SK-N-SH treated with all-trans-retinoic acid at 6 μM for 48 hours (cell line): ENCODE measurements around the gene ADAMTS13.

Experiments
- ATAC-seq: fragments of 200-7000 bp; cut with Tn5 transposase; 3 replicates; pipeline ENCODE4 v1.9.1; 2020; ENCODE audit warnings: mild to moderate bottlenecking, moderate library complexity
- BACH2 ChIP-seq: fragments of 250-450 bp; sonication (Bioruptor Pico); IDR thresholded peaks from 2 replicates; pipeline ENCODE4 v1.9.0; 2021; ENCODE audit warnings: mild to moderate bottlenecking, borderline replicate concordance
- ESRRG ChIP-seq: fragments of 250-450 bp; sonication (Bioruptor Pico); IDR thresholded peaks from 2 replicates; pipeline ENCODE4 v1.6.1; 2021; ENCODE audit warnings: mild to moderate bottlenecking
- GLIS3 ChIP-seq: fragments of 250-450 bp; sonication (Bioruptor Pico); IDR thresholded peaks from 2 replicates; pipeline ENCODE4 v1.5.0; 2020; ENCODE audit warnings: mild to moderate bottlenecking, moderate library complexity
- PPARA ChIP-seq: fragments of 250-450 bp; sonication (Bioruptor Pico); IDR thresholded peaks from 2 replicates; pipeline ENCODE4 v1.5.0; 2020; ENCODE audit warnings: mild to moderate bottlenecking, borderline replicate concordance
- RARB ChIP-seq: fragments of 250-450 bp; sonication (Bioruptor Pico); IDR thresholded peaks from 2 replicates; pipeline ENCODE4 v1.8.0; 2021; ENCODE audit warnings: mild to moderate bottlenecking, moderate library complexity
- SNAI2 ChIP-seq: fragments of 250-450 bp; sonication (Bioruptor Pico); IDR thresholded peaks from 2 replicates; pipeline ENCODE4 v1.5.0; 2020; ENCODE audit warnings: mild to moderate bottlenecking, moderate library complexity
- TCF4 ChIP-seq: fragments of 250-450 bp; sonication (Bioruptor Pico); IDR thresholded peaks from 2 replicates; pipeline ENCODE4 v1.8.0; 2021; ENCODE audit warnings: mild to moderate bottlenecking, moderate library complexity, borderline replicate concordance
- TOX ChIP-seq: fragments of 250-450 bp; sonication (Bioruptor Pico); IDR thresholded peaks from 2 replicates; pipeline ENCODE4 v1.8.0; 2021; ENCODE audit warnings: mild to moderate bottlenecking, moderate library complexity, borderline replicate concordance
- TSHZ2 ChIP-seq: fragments of 250-450 bp; sonication (Bioruptor Pico); IDR thresholded peaks from 2 replicates; pipeline ENCODE4 v1.5.0; 2020; ENCODE audit warnings: mild to moderate bottlenecking, moderate library complexity
- ZC3H10 ChIP-seq: fragments of 250-450 bp; sonication (Bioruptor Pico); IDR thresholded peaks from 2 replicates; pipeline ENCODE4 v1.5.1; 2021; ENCODE audit warnings: mild to moderate bottlenecking, moderate library complexity
- ZFP30 ChIP-seq: fragments of 450-650 bp; formaldehyde crosslinking; IDR thresholded peaks from 2 replicates; pipeline ENCODE4 v1.5.0; 2022; ENCODE audit warnings: mild to moderate bottlenecking, moderate library complexity
- ZNF70 ChIP-seq: fragments of 450-650 bp; formaldehyde crosslinking; IDR thresholded peaks from 2 replicates; pipeline ENCODE4 v1.5.0; 2020; ENCODE audit warnings: mild to moderate bottlenecking, moderate library complexity
- TF ChIP-seq, protein P1 (sequence below): fragments of 250-450 bp; sonication (Bioruptor Pico); IDR thresholded peaks from 2 replicates; pipeline ENCODE4 v1.5.1; 2020; ENCODE audit warnings: low read depth, mild to moderate bottlenecking, moderate library complexity
- TF ChIP-seq, protein P2 (sequence below): fragments of 250-450 bp; sonication (Bioruptor Pico); IDR thresholded peaks from 2 replicates; pipeline ENCODE4 v1.8.0; 2021; ENCODE audit warnings: low read depth, mild to moderate bottlenecking, moderate library complexity, borderline replicate concordance

ADAMTS13 gene

GRCh38 chr9:133507246-133507965 lies 85.2 kb downstream of the ADAMTS13 start (continued):
- no peak for TF ChIP-seq TSHZ2 (CRISPR knock-in tag)
- TF ChIP-seq, protein P1, sequence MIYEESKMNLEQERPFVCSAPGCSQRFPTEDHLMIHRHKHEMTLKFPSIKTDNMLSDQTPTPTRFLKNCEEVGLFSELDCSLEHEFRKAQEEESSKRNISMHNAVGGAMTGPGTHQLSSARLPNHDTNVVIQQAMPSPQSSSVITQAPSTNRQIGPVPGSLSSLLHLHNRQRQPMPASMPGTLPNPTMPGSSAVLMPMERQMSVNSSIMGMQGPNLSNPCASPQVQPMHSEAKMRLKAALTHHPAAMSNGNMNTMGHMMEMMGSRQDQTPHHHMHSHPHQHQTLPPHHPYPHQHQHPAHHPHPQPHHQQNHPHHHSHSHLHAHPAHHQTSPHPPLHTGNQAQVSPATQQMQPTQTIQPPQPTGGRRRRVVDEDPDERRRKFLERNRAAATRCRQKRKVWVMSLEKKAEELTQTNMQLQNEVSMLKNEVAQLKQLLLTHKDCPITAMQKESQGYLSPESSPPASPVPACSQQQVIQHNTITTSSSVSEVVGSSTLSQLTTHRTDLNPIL: no peak
- TF ChIP-seq, all 23 proteins: peak for 0

DNA sequence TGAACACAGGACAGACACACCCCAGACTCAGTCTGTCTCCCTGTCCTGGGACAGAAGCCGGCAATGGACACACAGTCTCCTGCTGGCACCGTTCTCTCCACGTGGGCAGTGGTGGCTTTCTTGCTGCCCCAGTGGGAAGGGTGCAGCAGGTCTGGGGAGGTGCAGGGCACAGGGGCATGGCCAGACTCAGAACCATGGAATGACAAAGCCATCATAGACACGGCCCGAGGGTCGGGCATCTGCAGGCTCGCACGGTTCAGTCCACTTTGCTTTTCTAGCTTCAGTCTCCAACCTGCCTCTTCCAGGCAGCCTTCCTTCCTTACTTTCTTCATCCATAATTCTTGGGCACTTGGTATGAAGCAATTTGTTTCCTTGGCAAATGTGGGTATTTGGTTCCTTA lies 85.9 kb downstream of the ADAMTS13 start:
- no peak for TF ChIP-seq ZNF70
- no peak for TF ChIP-seq RARB (CRISPR knock-in tag)
- TF ChIP-seq, protein P2, sequence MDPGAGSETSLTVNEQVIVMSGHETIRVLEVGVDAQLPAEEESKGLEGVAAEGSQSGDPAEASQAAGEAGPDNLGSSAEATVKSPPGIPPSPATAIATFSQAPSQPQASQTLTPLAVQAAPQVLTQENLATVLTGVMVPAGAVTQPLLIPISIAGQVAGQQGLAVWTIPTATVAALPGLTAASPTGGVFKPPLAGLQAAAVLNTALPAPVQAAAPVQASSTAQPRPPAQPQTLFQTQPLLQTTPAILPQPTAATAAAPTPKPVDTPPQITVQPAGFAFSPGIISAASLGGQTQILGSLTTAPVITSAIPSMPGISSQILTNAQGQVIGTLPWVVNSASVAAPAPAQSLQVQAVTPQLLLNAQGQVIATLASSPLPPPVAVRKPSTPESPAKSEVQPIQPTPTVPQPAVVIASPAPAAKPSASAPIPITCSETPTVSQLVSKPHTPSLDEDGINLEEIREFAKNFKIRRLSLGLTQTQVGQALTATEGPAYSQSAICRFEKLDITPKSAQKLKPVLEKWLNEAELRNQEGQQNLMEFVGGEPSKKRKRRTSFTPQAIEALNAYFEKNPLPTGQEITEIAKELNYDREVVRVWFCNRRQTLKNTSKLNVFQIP (CRISPR knock-in tag): no peak
- TF ChIP-seq TCF4 (CRISPR knock-in tag): no peak
- TF ChIP-seq GLIS3 (CRISPR knock-in tag): no peak
- no peak for TF ChIP-seq SNAI2 (CRISPR knock-in tag)
- no peak for TF ChIP-seq ZFP30 (CRISPR knock-in tag)
- no peak for TF ChIP-seq BACH2 (CRISPR knock-in tag)
- TF ChIP-seq ZC3H10 (CRISPR knock-in tag): no peak
- TF ChIP-seq TOX (CRISPR knock-in tag): no peak
- TF ChIP-seq TSHZ2 (CRISPR knock-in tag): no peak
- TF ChIP-seq PPARA: no peak
- TF ChIP-seq ESRRG (CRISPR knock-in tag): no peak
- ATAC-seq: no peak
